ENCODE data around the gene ADM2. TPM values are rescaled to one million over a fixed set of nuclear protein-coding genes. Genes with fewer than 3 reads are reported as not detected.

The ADM2 gene
- total and polyA plus RNA-seq, 4 donors: 0.74 to 5.7 (median 2.7) TPM

DNA sequence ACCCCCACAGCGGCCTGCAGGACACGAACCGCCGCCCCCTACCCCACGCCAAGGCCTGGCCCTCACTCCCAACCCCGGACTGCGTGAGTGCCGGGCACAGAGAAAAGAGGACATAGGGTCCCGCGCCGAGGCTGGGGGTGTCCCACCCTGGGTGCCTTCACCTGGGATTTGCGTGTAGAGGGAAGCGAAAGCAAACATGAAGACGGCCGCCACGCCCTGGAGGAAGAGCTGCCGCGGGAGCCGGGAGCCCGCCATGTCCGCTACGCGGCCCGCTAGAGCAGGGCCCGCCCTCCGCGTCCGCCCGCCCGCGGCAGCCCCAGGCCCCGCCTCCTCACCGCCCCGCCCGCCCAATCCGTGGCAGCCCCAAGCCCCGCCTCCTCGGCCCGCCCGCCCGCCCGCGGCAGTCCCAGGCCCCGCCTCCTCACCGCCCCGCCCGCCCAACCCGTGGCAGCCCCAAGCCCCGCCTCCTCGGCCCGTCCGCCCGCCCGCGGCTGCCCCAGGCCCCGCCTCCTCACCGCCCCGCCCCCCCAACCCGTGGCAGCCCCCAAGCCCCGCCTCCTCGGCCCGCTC, 26.2 kb downstream of the ADM2 start, which contains the start of gene LMF2:
TSS of gene LMF2 (minus strand) at position 282 of the 570 bp plus-strand sequence. CDS start at position 255, 27 bp downstream.
- H3K4me1 ChIP-seq (ENCODE audit: control insufficient read depth in 5 of 5, insufficient read depth in 5 of 5, low read length in 5 of 5): peaks cover 7 to 20% (median 12%) of the 10 kb centered on the region in 5 donors
- 0 to 1% methylated on average over 9 to 57 of the region's 62 CpGs for WGBS, 2 donors
- TF ChIP-seq CTCF (IDR thresholded peaks at IDR 0.05; ENCODE audit: control extremely low read depth, extremely low read depth): no peak
- DNase-seq (peak in 1 of 3 donors; percentile 99), ATAC-seq (ENCODE audit: insufficient read depth, low FRiP score) (peak; percentile 82)
- H3K27me3 ChIP-seq (ENCODE audit: control insufficient read depth in 3 of 3, insufficient read depth in 3 of 3, low read length in 2 of 3): no peaks in the 10 kb centered on the region
- H3K27ac ChIP-seq (ENCODE audit: low read depth in 1 of 2, low read length in 1 of 2): peak within 1 kb of the TSS; percentile 66 to 100
- peak within 1 kb of the TSS; percentile 90 for H3K4me3 ChIP-seq
- peak within 1 kb of the TSS; percentile 61 to 86 for H3K9ac ChIP-seq (ENCODE audit: insufficient read depth in 1 of 2, low read length in 2 of 2)
- H3K36me3 ChIP-seq (ENCODE audit: control insufficient read depth in 4 of 4, insufficient read depth in 4 of 4, low read length in 4 of 4): peaks cover 0 to 39% (median 4%) of the 10 kb centered on the region in 4 donors
- H3K9me3 ChIP-seq (ENCODE audit: control insufficient read depth in 4 of 4, insufficient read depth in 3 of 4, low read length in 3 of 4): no peaks in the 10 kb centered on the region

DNA sequence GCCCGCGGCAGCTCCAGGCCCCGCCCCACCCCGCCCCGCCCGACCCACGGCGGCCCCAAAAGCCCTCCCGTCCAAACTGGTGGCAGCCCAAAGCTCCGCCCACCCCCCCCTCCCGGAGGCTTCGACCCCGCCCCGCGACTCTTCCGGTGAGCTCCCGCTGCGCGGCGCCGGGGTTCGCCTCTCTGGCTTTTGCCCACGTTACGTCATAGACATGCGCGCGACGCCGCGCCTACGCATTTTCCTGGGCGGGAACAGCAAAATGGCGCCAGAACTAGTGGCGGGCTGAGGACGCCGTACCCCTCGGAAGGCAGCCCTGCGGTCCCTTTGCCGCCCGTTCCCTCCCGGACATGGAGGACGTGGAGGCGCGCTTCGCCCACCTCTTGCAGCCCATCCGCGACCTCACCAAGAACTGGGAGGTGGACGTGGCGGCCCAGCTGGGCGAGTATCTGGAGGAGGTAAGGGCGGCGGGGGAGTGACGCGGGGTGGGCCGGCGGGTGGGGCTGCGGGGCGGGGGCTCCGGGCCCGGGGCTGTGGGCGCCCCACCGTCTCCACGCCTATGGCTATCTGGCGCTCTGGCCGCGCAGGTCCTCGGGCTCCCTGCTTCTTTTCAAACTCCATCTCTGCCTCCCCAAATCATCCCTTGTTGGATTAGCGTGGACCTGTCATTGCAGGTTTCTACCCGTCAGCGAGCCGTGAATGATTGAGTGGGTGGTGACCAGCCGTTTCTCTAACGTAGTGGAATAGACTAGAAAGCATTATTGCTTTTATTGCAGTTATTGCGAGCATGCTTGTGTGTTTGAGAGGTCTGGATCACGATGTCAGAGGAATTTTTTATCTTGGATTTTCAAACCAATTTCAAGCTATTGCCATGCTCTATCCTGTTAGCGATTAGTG, 26.9 kb downstream of the ADM2 start, which contains the start of gene NCAPH2:
TSS of gene NCAPH2 (plus strand) at position 234 of the 894 bp plus-strand sequence. CDS start at position 348, 114 bp downstream.
- peak within 1 kb of the TSS; percentile 61 to 86 for H3K9ac ChIP-seq (ENCODE audit: insufficient read depth in 1 of 2, low read length in 2 of 2)
- H3K4me1 ChIP-seq (ENCODE audit: control insufficient read depth in 5 of 5, insufficient read depth in 5 of 5, low read length in 5 of 5): peaks cover 7 to 20% (median 15%) of the 10 kb centered on the region in 5 donors
- no peak for TF ChIP-seq CTCF (IDR thresholded peaks at IDR 0.05; ENCODE audit: control extremely low read depth, extremely low read depth)
- H3K27me3 ChIP-seq (ENCODE audit: control insufficient read depth in 3 of 3, insufficient read depth in 3 of 3, low read length in 2 of 3): no peaks in the 10 kb centered on the region
- peak in 2 of 3 donors; percentile 98 to 99 for DNase-seq
- ATAC-seq (ENCODE audit: insufficient read depth, low FRiP score): peak; percentile 73
- H3K4me3 ChIP-seq: peak within 1 kb of the TSS; percentile 90
- peaks cover 0 to 32% (median 3%) of the 10 kb centered on the region in 4 donors for H3K36me3 ChIP-seq (ENCODE audit: control insufficient read depth in 4 of 4, insufficient read depth in 4 of 4, low read length in 4 of 4)
- peak within 1 kb of the TSS; percentile 66 to 100 for H3K27ac ChIP-seq (ENCODE audit: low read depth in 1 of 2, low read length in 1 of 2)
- no peaks in the 10 kb centered on the region for H3K9me3 ChIP-seq (ENCODE audit: control insufficient read depth in 4 of 4, insufficient read depth in 3 of 4, low read length in 3 of 4)
- 1% methylated on average over 57 to 76 of the region's 76 CpGs for WGBS, 2 donors

DNA sequence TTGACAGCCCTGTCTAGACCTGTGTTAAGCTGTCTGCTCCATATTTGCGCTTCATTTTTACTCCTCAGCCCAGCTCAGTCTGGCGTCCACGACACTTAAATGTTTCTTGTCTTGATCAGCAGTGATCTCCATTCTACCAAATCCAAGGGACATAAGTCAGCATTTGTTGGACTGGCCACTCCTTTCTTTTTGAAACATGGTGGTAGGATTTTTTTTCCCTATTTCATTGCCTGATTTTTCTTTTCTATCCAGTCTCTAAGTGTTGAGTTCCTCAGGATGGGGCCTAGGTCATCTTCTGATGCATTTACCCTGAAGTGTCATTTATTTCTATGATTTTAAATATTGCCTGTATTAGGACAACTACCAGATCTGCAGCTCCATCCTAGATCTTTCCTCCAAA, 27.6 kb downstream of the ADM2 start:
- H3K27ac ChIP-seq (ENCODE audit: low read depth in 1 of 2, low read length in 1 of 2): peak overlapping the region in 1 of 2 donors; percentile 100
- H3K36me3 ChIP-seq (ENCODE audit: control insufficient read depth in 4 of 4, insufficient read depth in 4 of 4, low read length in 4 of 4): peaks cover 0 to 27% (median 3%) of the 10 kb centered on the region in 4 donors
- ATAC-seq (ENCODE audit: insufficient read depth, low FRiP score) (no peak), DNase-seq (no peak)
- TF ChIP-seq CTCF (IDR thresholded peaks at IDR 0.05; ENCODE audit: control extremely low read depth, extremely low read depth): no peak
- H3K9ac ChIP-seq (ENCODE audit: insufficient read depth in 1 of 2, low read length in 2 of 2): peak overlapping the region in 1 of 2 donors; percentile 86
- H3K4me1 ChIP-seq (ENCODE audit: control insufficient read depth in 5 of 5, insufficient read depth in 5 of 5, low read length in 5 of 5): peaks cover 7 to 20% (median 15%) of the 10 kb centered on the region in 5 donors
- H3K27me3 ChIP-seq (ENCODE audit: control insufficient read depth in 3 of 3, insufficient read depth in 3 of 3, low read length in 2 of 3): no peaks in the 10 kb centered on the region
- 10 to 33% methylated on average over 3 of the region's 3 CpGs for WGBS, 2 donors
- peak overlapping the region; percentile 90 for H3K4me3 ChIP-seq
- H3K9me3 ChIP-seq (ENCODE audit: control insufficient read depth in 4 of 4, insufficient read depth in 3 of 4, low read length in 3 of 4): no peaks in the 10 kb centered on the region
